Activated naive CD4-positive, alpha-beta T cell treated with anti-CD3 and anti-CD28 coated beads, Interleukin-2, amount 50 U/mL, for 72 hours (primary cell): ENCODE data around the gene CCND3. TPM values are rescaled to one million over a fixed set of nuclear protein-coding genes. Genes with fewer than 3 reads are reported as not detected.

Source experiments
- ATAC-seq, 2 donors: fragments of 150-1000 bp; cut with Tn5 transposase; 2 replicates each; pipeline ENCODE4 v1.10.0; 2021; ENCODE audit warnings: mild to moderate bottlenecking in 2 of 2, moderate library complexity in 2 of 2
- DNase-seq, 2 donors: peaks; one replicate each; pipeline ENCODE4 v3.0.0; 2021 to 2022; ENCODE audit warnings: low spot score in 2 of 2
- H3K27ac Mint-ChIP-seq, 2 donors: one replicate each; pipeline ENCODE4 v1.8.0; 2022; ENCODE audit warnings: mild to moderate bottlenecking in 2 of 2, mixed read lengths in 2 of 2
- H3K36me3 Mint-ChIP-seq, 2 donors: one replicate each; pipeline ENCODE4 v1.8.0; 2022; ENCODE audit warnings: mixed read lengths in 2 of 2
- H3K9me3 Mint-ChIP-seq, 2 donors: one replicate each; pipeline ENCODE4 v1.8.0; 2022; ENCODE audit warnings: mixed read lengths in 2 of 2
- total RNA-seq, 2 donors: library from RNA; stranded (reverse); gene quantifications; one replicate each; pipeline ENCODE4 v1.2.3, GENCODE V29; 2022

CCND3 gene
- 100 to 1,000 TPM; 610 to 723 TPM for total RNA-seq

GRCh38 chr6:41941280-41942066, at the start of gene CCND3:
TSS of gene CCND3 (minus strand) at chr6:41941808. CDS start at chr6:41941649, 159 bp downstream.
- Mint-ChIP-seq H3K27ac (peak within 1 kb of the TSS; percentile 79 to 95), H3K9me3 (no peaks in the 10 kb centered on the region), H3K36me3 (peaks cover 46 to 49% of the 10 kb centered on the region in 2 donors)
- ATAC-seq (peak; percentile 79 to 88), DNase-seq (peak; percentile 90 to 91)

GRCh38 chr6:41986339-41986738, 44.7 kb upstream of the CCND3 start:
- DNase-seq (no peak), ATAC-seq (no peak)
- Mint-ChIP-seq H3K27ac (peak overlapping the region in 1 of 2 donors; percentile 80), H3K9me3 (no peaks in the 10 kb centered on the region), H3K36me3 (peaks cover 7 to 18% of the 10 kb centered on the region in 2 donors)

- ATAC-seq (peak in 1 of 2 donors; percentile 45), DNase-seq (no peak)
- Mint-ChIP-seq H3K36me3 (peaks cover 0 to 17% of the 10 kb centered on the region in 2 donors), H3K9me3 (no peaks in the 10 kb centered on the region), H3K27ac (peak overlapping the region; percentile 24 to 52)
These were observed 43.0 kb upstream of the CCND3 start for GRCh38 chr6:41984623-41985022.

- H3K27ac Mint-ChIP-seq, result peak overlapping the region; percentile 96 to 98
- peaks cover 4 to 27% of the 10 kb centered on the region in 2 donors for H3K36me3 Mint-ChIP-seq
- ATAC-seq, result peak; percentile 96 to 98
- peak in 1 of 2 donors; percentile 72 for DNase-seq
- H3K9me3 Mint-ChIP-seq, result no peaks in the 10 kb centered on the region
These were observed 35.3 kb upstream of the CCND3 start for GRCh38 chr6:41976794-41977484.

- Mint-ChIP-seq H3K36me3 (peaks cover 4 to 19% of the 10 kb centered on the region in 2 donors), H3K9me3 (no peaks in the 10 kb centered on the region), H3K27ac (peak overlapping the region; percentile 96 to 98)
- DNase-seq (peak in 1 of 2 donors; percentile 55), ATAC-seq (no peak)
These were observed 33.7 kb upstream of the CCND3 start for GRCh38 chr6:41975276-41975675.

GRCh38 chr6:41974281-41974825, 32.7 kb upstream of the CCND3 start:
- DNase-seq (peak in 1 of 2 donors; percentile 51), ATAC-seq (no peak)
- Mint-ChIP-seq H3K36me3 (peaks cover 4 to 19% of the 10 kb centered on the region in 2 donors), H3K9me3 (no peaks in the 10 kb centered on the region), H3K27ac (peak overlapping the region; percentile 44 to 96)

- Mint-ChIP-seq H3K27ac (peak overlapping the region in 1 of 2 donors; percentile 95), H3K36me3 (peaks cover 4 to 19% of the 10 kb centered on the region in 2 donors), H3K9me3 (no peaks in the 10 kb centered on the region)
- ATAC-seq (no peak), DNase-seq (peak in 1 of 2 donors; percentile 23)
These were observed 31.2 kb upstream of the CCND3 start for GRCh38 chr6:41972826-41973225.

- H3K27ac Mint-ChIP-seq, result peak overlapping the region; percentile 84 to 95
- ATAC-seq, result peak; percentile 90 to 93
- DNase-seq, result peak in 1 of 2 donors; percentile 68
- H3K9me3 Mint-ChIP-seq, result no peaks in the 10 kb centered on the region
- peaks cover 4 to 16% of the 10 kb centered on the region in 2 donors for H3K36me3 Mint-ChIP-seq
These were observed 28.8 kb upstream of the CCND3 start for GRCh38 chr6:41970436-41970846.

GRCh38 chr6:41967312-41968287, 26.0 kb upstream of the CCND3 start:
- peak overlapping the region; percentile 89 to 95 for H3K27ac Mint-ChIP-seq
- H3K9me3 Mint-ChIP-seq, result peaks cover 4% of the 10 kb centered on the region in 2 donors
- peaks cover 5 to 7% of the 10 kb centered on the region in 2 donors for H3K36me3 Mint-ChIP-seq
- peak in 1 of 2 donors; percentile 10 for ATAC-seq
- no peak for DNase-seq

- ATAC-seq (no peak), DNase-seq (no peak)
- H3K36me3 Mint-ChIP-seq, result peaks cover 7 to 9% of the 10 kb centered on the region in 2 donors
- H3K27ac Mint-ChIP-seq, result peak overlapping the region; percentile 40 to 95
- H3K9me3 Mint-ChIP-seq, result peaks cover 4 to 5% of the 10 kb centered on the region in 2 donors
These were observed 25.3 kb upstream of the CCND3 start for GRCh38 chr6:41966961-41967311.

GRCh38 chr6:41966214-41966920, 24.8 kb upstream of the CCND3 start:
- peaks cover 13 to 15% of the 10 kb centered on the region in 2 donors for H3K36me3 Mint-ChIP-seq
- no peak for ATAC-seq
- peaks cover 9 to 11% of the 10 kb centered on the region in 2 donors for H3K9me3 Mint-ChIP-seq
- peak overlapping the region; percentile 33 to 95 for H3K27ac Mint-ChIP-seq
- no peak for DNase-seq

GRCh38 chr6:41965429-41966213, 24.0 kb upstream of the CCND3 start:
- H3K9me3 Mint-ChIP-seq, result peaks cover 9 to 11% of the 10 kb centered on the region in 2 donors
- H3K36me3 Mint-ChIP-seq, result peaks cover 13 to 19% of the 10 kb centered on the region in 2 donors
- ATAC-seq, result no peak
- peak in 1 of 2 donors; percentile 31 for DNase-seq
- peak overlapping the region in 1 of 2 donors; percentile 38 for H3K27ac Mint-ChIP-seq

GRCh38 chr6:41964201-41964887, 22.7 kb upstream of the CCND3 start:
- Mint-ChIP-seq H3K9me3 (peaks cover 9 to 11% of the 10 kb centered on the region in 2 donors), H3K36me3 (peaks cover 13 to 31% of the 10 kb centered on the region in 2 donors), H3K27ac (peak overlapping the region; percentile 2 to 83)
- peak; percentile 25 to 61 for ATAC-seq
- peak in 1 of 2 donors; percentile 49 for DNase-seq

GRCh38 chr6:41963371-41963770, 21.8 kb upstream of the CCND3 start:
- DNase-seq (peak in 1 of 2 donors; percentile 51), ATAC-seq (peak in 1 of 2 donors; percentile 12)
- H3K36me3 Mint-ChIP-seq, result peaks cover 20 to 40% of the 10 kb centered on the region in 2 donors
- peak overlapping the region; percentile 75 to 83 for H3K27ac Mint-ChIP-seq
- H3K9me3 Mint-ChIP-seq, result peaks cover 11 to 16% of the 10 kb centered on the region in 2 donors
